HepG2 (cell line): Measurements from ENCODE around the gene APBA3. TPM values are rescaled to one million over a fixed set of nuclear protein-coding genes. Genes with fewer than 3 reads are reported as not detected.

Experiments
- CAMTA2 ChIP-seq: sonication (generic); formaldehyde crosslinking; IDR thresholded peaks from 2 replicates; pipeline ENCODE4 v1.4.0; 2020; ENCODE audit warnings: mild to moderate bottlenecking, missing genetic modification reagents, borderline replicate concordance
- GATAD2A ChIP-seq: IDR thresholded peaks from 2 replicates; pipeline ENCODE4 v1.6.1; 2016
- KAT2B ChIP-seq: fragments of 150-350 bp; IDR thresholded peaks from 2 replicates; pipeline ENCODE4 v1.6.1; 2014; ENCODE audit warnings: low read depth, low read length, borderline replicate concordance
- KLF15 ChIP-seq: sonication (generic); formaldehyde crosslinking; IDR thresholded peaks from 2 replicates; pipeline ENCODE4 v1.8.1; 2023; ENCODE audit warnings: borderline replicate concordance, mild to moderate bottlenecking, inconsistent platforms, missing genetic modification reagents, mixed read lengths
- MEIS1 ChIP-seq: sonication (generic); formaldehyde crosslinking; IDR thresholded peaks from 2 replicates; pipeline ENCODE4 v1.9.0; 2021; ENCODE audit warnings: mild to moderate bottlenecking, missing genetic modification reagents, moderate library complexity, borderline replicate concordance
- MYNN ChIP-seq: sonication (generic); formaldehyde crosslinking; IDR thresholded peaks from 2 replicates; pipeline ENCODE4 v1.4.0; 2020; ENCODE audit warnings: mild to moderate bottlenecking, low read depth, missing genetic modification reagents
- NFIB ChIP-seq: sonication (generic); formaldehyde crosslinking; IDR thresholded peaks from 2 replicates; pipeline ENCODE4 v1.9.0; 2021; ENCODE audit warnings: missing genetic modification reagents, mild to moderate bottlenecking, borderline replicate concordance
- NFYB ChIP-seq: sonication (generic); formaldehyde crosslinking; IDR thresholded peaks from 2 replicates; pipeline ENCODE4 v1.4.0; 2020; ENCODE audit warnings: missing genetic modification reagents
- RCOR2 ChIP-seq: IDR thresholded peaks from 2 replicates; pipeline ENCODE4 v1.6.1; 2016; ENCODE audit warnings: missing biosample characterization, missing genetic modification reagents
- SP2 ChIP-seq: sonication (generic); formaldehyde crosslinking; IDR thresholded peaks from 2 replicates; pipeline ENCODE4 v1.5.1; 2020; ENCODE audit warnings: mild to moderate bottlenecking, missing genetic modification reagents
- ZNF44 ChIP-seq: sonication (generic); formaldehyde crosslinking; IDR thresholded peaks from 2 replicates; pipeline ENCODE4 v1.5.1; 2020; ENCODE audit warnings: mild to moderate bottlenecking, missing genetic modification reagents
- ZNF484 ChIP-seq: sonication (generic); formaldehyde crosslinking; IDR thresholded peaks from 2 replicates; pipeline ENCODE4 v1.5.1; 2020; ENCODE audit warnings: mild to moderate bottlenecking, low read depth, missing genetic modification reagents, borderline replicate concordance
- ZNF660 ChIP-seq: sonication (generic); formaldehyde crosslinking; IDR thresholded peaks from 2 replicates; pipeline ENCODE4 v1.5.1; 2020; ENCODE audit warnings: mild to moderate bottlenecking, low read depth, missing genetic modification reagents, borderline replicate concordance
- ZNF749 ChIP-seq: sonication (generic); formaldehyde crosslinking; IDR thresholded peaks from 2 replicates; pipeline ENCODE4 v1.8.0; 2022; ENCODE audit warnings: mild to moderate bottlenecking, missing genetic modification reagents, moderate library complexity, borderline replicate concordance
- polyA plus RNA-seq, 8 experiments: library from polyadenylated mRNA; depleted of rRNA in 3 of 8; stranded (reverse) in 7 of 8; unstranded in 1 of 8; fragments of >200 nt; fragmentation: Illumina TruSeq in 4 of 8; extraction: Trizol in 4 of 8; gene quantifications; 2 replicates each; pipeline versions ENCODE4 v1.2.1 to v1.2.3, GENCODE V29; 2011 to 2016; ENCODE audit warnings: low read depth in 4 of 8, missing spikeins in 1 of 8, mixed read lengths in 1 of 8; ENCODE audit not compliant: insufficient read depth in 1 of 8
- total RNA-seq, 5 experiments: library from RNA; depleted of rRNA; stranded (reverse); fragments of >200 nt; fragmentation: Illumina TruSeq; extraction: Trizol; gene quantifications; 2 replicates each; pipeline ENCODE4 v1.2.3, GENCODE V29; 2016; ENCODE audit warnings: low read depth in 1 of 5
- TF ChIP-seq, protein P1 (sequence below): sonication (generic); formaldehyde crosslinking; IDR thresholded peaks from 2 replicates; pipeline ENCODE4 v1.5.0; 2020; ENCODE audit warnings: mild to moderate bottlenecking, missing genetic modification reagents
- TF ChIP-seq, protein P2 (sequence below): sonication (generic); formaldehyde crosslinking; IDR thresholded peaks from 2 replicates; pipeline ENCODE4 v1.4.0; 2020; ENCODE audit warnings: mild to moderate bottlenecking, missing genetic modification reagents
- TF ChIP-seq, protein P3 (sequence below): sonication (generic); formaldehyde crosslinking; IDR thresholded peaks from 2 replicates; pipeline ENCODE4 v1.5.0; 2020; ENCODE audit warnings: missing genetic modification reagents
- TF ChIP-seq, protein P4 (sequence below): sonication (generic); formaldehyde crosslinking; IDR thresholded peaks from 2 replicates; pipeline ENCODE4 v1.4.0; 2020; ENCODE audit warnings: missing genetic modification reagents
- TF ChIP-seq, protein P5 (sequence below): sonication (generic); formaldehyde crosslinking; IDR thresholded peaks from 2 replicates; pipeline ENCODE4 v1.9.0; 2022; ENCODE audit warnings: low read depth, missing genetic modification reagents

The APBA3 gene
- total and polyA plus RNA-seq, 2 of the 13 experiments (the other 11 are each of a cell fraction or from before 2014, with no cell fraction given), result 14.2 to 14.3 TPM

DNA sequence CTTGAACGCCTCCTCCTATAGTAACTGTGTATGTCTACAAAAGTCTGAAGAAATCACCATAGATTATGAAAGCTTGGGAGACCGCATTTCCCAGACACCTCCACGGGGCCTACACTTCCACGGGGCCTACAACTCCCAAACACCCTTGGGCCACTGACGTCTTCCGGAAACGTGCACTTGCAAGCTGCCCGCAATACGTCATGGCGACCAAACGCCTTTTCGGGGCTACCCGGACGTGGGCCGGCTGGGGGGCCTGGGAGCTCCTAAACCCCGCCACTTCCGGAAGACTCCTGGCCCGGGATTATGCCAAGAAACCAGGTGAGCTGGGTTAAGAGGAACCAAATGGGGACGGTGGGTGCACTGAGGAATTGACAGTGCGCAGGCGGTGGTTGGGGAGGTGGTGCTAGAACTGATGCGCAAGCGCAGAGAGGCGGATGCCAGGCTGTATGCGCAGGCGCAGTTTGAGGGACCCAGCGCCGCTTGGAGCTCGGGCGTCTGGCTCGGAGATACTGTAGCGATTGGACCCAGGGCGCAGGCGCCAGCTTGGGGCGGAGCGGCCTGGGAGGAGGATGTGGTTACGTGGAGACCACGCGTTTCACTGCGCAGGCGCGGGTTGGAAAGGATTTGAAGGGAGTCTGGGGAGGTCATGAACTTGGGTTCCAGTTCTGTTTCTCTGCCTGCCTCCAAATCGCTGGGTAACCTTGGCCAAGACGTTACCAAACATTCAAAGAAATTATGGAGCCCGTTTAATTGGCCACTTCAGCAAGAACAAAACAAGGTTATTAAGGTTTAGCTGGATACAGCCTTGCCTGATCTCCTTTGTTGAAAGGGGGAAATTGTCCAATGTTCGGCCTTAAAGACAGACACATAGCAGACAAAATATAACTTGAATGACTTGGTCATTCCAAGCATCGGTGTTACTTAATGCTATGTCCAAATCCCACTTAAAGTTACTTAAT is 1.3 kb upstream of the APBA3 start, which contains the start of gene MRPL54 (continued):
- TF ChIP-seq CAMTA2, result 0 out of 2 replicates have a peak, but pooled peaks have one; percentile 37
- TF ChIP-seq, protein P1, sequence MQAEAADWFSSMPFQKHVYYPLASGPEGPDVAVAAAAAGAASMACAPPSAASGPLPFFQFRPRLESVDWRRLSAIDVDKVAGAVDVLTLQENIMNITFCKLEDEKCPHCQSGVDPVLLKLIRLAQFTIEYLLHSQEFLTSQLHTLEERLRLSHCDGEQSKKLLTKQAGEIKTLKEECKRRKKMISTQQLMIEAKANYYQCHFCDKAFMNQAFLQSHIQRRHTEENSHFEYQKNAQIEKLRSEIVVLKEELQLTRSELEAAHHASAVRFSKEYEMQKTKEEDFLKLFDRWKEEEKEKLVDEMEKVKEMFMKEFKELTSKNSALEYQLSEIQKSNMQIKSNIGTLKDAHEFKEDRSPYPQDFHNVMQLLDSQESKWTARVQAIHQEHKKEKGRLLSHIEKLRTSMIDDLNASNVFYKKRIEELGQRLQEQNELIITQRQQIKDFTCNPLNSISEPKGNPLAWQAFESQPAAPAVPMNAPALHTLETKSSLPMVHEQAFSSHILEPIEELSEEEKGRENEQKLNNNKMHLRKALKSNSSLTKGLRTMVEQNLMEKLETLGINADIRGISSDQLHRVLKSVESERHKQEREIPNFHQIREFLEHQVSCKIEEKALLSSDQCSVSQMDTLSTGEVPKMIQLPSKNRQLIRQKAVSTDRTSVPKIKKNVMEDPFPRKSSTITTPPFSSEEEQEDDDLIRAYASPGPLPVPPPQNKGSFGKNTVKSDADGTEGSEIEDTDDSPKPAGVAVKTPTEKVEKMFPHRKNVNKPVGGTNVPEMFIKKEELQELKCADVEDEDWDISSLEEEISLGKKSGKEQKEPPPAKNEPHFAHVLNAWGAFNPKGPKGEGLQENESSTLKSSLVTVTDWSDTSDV (CRISPR knock-in tag), result no peak
- no peak for TF ChIP-seq ZNF749 (CRISPR knock-in tag)
- no peak for TF ChIP-seq KLF15 (CRISPR knock-in tag)
- TF ChIP-seq KAT2B, result no peak
- peak; percentile 34; the same call in 1 of the 2 replicates for TF ChIP-seq RCOR2 (CRISPR knock-in tag)
- TF ChIP-seq NFYB (CRISPR knock-in tag), result no peak
- no peak for TF ChIP-seq MEIS1 (CRISPR knock-in tag)
- no peak for TF ChIP-seq ZNF484 (CRISPR knock-in tag)
- TF ChIP-seq, protein P2, sequence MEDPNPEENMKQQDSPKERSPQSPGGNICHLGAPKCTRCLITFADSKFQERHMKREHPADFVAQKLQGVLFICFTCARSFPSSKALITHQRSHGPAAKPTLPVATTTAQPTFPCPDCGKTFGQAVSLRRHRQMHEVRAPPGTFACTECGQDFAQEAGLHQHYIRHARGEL, result no peak
- TF ChIP-seq ZNF44, result peak; percentile 52; the same call in 1 of the 2 replicates
- TF ChIP-seq GATAD2A (CRISPR knock-in tag), result peak; percentile 22; the same call in 1 of the 2 replicates
- TF ChIP-seq NFIB (CRISPR knock-in tag), result no peak
- TF ChIP-seq, protein P3, sequence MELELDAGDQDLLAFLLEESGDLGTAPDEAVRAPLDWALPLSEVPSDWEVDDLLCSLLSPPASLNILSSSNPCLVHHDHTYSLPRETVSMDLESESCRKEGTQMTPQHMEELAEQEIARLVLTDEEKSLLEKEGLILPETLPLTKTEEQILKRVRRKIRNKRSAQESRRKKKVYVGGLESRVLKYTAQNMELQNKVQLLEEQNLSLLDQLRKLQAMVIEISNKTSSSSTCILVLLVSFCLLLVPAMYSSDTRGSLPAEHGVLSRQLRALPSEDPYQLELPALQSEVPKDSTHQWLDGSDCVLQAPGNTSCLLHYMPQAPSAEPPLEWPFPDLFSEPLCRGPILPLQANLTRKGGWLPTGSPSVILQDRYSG (CRISPR knock-in tag), result no peak
- TF ChIP-seq MYNN (CRISPR knock-in tag), result no peak
- TF ChIP-seq, protein P4, sequence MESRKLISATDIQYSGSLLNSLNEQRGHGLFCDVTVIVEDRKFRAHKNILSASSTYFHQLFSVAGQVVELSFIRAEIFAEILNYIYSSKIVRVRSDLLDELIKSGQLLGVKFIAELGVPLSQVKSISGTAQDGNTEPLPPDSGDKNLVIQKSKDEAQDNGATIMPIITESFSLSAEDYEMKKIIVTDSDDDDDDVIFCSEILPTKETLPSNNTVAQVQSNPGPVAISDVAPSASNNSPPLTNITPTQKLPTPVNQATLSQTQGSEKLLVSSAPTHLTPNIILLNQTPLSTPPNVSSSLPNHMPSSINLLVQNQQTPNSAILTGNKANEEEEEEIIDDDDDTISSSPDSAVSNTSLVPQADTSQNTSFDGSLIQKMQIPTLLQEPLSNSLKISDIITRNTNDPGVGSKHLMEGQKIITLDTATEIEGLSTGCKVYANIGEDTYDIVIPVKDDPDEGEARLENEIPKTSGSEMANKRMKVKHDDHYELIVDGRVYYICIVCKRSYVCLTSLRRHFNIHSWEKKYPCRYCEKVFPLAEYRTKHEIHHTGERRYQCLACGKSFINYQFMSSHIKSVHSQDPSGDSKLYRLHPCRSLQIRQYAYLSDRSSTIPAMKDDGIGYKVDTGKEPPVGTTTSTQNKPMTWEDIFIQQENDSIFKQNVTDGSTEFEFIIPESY, result 0 out of 2 replicates have a peak, but pooled peaks have one; percentile 12
- TF ChIP-seq, protein P5, sequence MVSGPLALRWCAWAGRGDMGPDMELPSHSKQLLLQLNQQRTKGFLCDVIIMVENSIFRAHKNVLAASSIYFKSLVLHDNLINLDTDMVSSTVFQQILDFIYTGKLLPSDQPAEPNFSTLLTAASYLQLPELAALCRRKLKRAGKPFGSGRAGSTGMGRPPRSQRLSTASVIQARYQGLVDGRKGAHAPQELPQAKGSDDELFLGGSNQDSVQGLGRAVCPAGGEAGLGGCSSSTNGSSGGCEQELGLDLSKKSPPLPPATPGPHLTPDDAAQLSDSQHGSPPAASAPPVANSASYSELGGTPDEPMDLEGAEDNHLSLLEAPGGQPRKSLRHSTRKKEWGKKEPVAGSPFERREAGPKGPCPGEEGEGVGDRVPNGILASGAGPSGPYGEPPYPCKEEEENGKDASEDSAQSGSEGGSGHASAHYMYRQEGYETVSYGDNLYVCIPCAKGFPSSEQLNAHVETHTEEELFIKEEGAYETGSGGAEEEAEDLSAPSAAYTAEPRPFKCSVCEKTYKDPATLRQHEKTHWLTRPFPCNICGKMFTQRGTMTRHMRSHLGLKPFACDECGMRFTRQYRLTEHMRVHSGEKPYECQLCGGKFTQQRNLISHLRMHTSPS, result no peak
- no peak for TF ChIP-seq SP2
- no peak for TF ChIP-seq ZNF660 (CRISPR knock-in tag)
